Adrenal gland (tissue), 12 donors: Measurements from ENCODE around the gene SEPTIN10. TPM values are rescaled to one million over a fixed set of nuclear protein-coding genes. Genes with fewer than 3 reads are reported as not detected.
A peak's percentile ranks its signal among the peaks of the same experiment; 100 is the strongest.

Experiments used
- DNase-seq, 7 donors: peaks; one replicate each; pipeline ENCODE4 v3.0.0-alpha.2; 2019 to 2020
- H3K27ac ChIP-seq, 5 donors: fragments of 200-600 bp; sonication (generic) in 4 of 5; 1 replicate in 3 of 5; 2 replicates in 2 of 5; pipeline versions ENCODE4 v1.5.1 to v1.8.0; 2016 to 2020; ENCODE audit warnings: mild to moderate bottlenecking in 1 of 5
- H3K27me3 ChIP-seq: fragments of 200-600 bp; 2 replicates; pipeline ENCODE4 v1.8.0; 2021
- H3K36me3 ChIP-seq, 2 donors: fragments of 200-600 bp; replicated peaks in 1 of 2; 1 replicate in 1 of 2; 2 replicates in 1 of 2; pipeline versions ENCODE4 v1.5.1 to v1.8.0; 2018 to 2022
- H3K4me1 ChIP-seq, 2 donors: fragments of 200-600 bp; replicated peaks in 1 of 2; 1 replicate in 1 of 2; 2 replicates in 1 of 2; pipeline versions ENCODE4 v1.5.1 to v1.8.0; 2018 to 2021
- H3K4me3 ChIP-seq, 4 donors: fragments of 200-600 bp; sonication (generic) in 3 of 4; one replicate each; pipeline ENCODE4 v1.5.1; 2016 to 2018
- H3K9me3 ChIP-seq, 3 donors: fragments of 200-600 bp; sonication (generic) in 1 of 3; replicated peaks in 1 of 3; 1 replicate in 2 of 3; 2 replicates in 1 of 3; pipeline versions ENCODE4 v1.5.1 to v1.8.0; 2016 to 2021
- CTCF ChIP-seq, 6 experiments: fragments of 450-650 bp in 4 of 6; fragments of 200-600 bp in 2 of 6; sonication (generic) in 1 of 6; IDR thresholded peaks; 1 replicate in 5 of 6; 2 replicates in 1 of 6; pipeline versions ENCODE4 v1.5.1 to v1.8.0; 2016 to 2021; ENCODE audit warnings: antibody characterized with exemption in 6 of 6, mild to moderate bottlenecking in 2 of 6, moderate library complexity in 1 of 6
- POLR2A ChIP-seq, 2 donors: fragments of 450-650 bp; IDR thresholded peaks; one replicate each; pipeline ENCODE4 v1.6.1; 2017; ENCODE audit warnings: antibody characterized with exemption in 2 of 2, mild to moderate bottlenecking in 2 of 2, moderate library complexity in 1 of 2
- WGBS, 4 donors: extraction: QIAGEN DNeasy Blood & Tissue Kit in 2 of 4; methylation state at CpG; one replicate each; pipeline versions ENCODE4 v1.1.5 to v1.1.7; 2013 to 2017; 5-methylcytosine and 5-hydroxymethylcytosine counted together
- intact Hi-C, 2 donors: fragments of 100-400 bp; cut with DNase I; formaldehyde crosslinking; loops; one replicate each; pipeline versions ENCODE4 v1.14.1 to v1.15.0; 2022 to 2023
- polyA plus RNA-seq, 3 donors: library from polyadenylated mRNA; stranded (reverse); fragments of 200-250 nt in 2 of 3; fragments of 350-450 nt in 1 of 3; fragmentation: Illumina TruSeq in 1 of 3; extraction: RNeasy Lipid Tissue Mini Kit (QIAGEN cat#74804) in 1 of 3; gene quantifications; one replicate each; pipeline ENCODE4 v1.2.3, GENCODE V29; 2013 to 2014
- total RNA-seq, 9 donors: library from RNA; depleted of rRNA in 4 of 9; stranded (reverse); fragments of >200 nt in 4 of 9; fragments of 120-200 nt in 1 of 9; fragmentation: NEBNext Ultra II Directional in 1 of 9; extraction: Animal tissue kit (Norgen Biotek cat#: 25700) in 1 of 9; gene quantifications; one replicate each; pipeline versions ENCODE4 v1.1.0 to v1.2.4, GENCODE V29; 2013 to 2023
- donor health status: healthy with polysubstance abuse.
- donor health status: Bipolar disorder and iron deficiency.
- donor health status: DM: yes; HTN: yes; CAD: no.
- donor health status: DM: no; HTN: no; CAD: no.
- donor health status: DM: no; HTN: no; CAD: no.
- donor health status: DM: yes; HTN: yes; CAD: no.

The SEPTIN10 gene
- total and polyA plus RNA-seq, 12 donors = 18.1 to 91.3 (median 44.8) TPM

- no peak for DNase-seq
- 92 to 99% (median 95%) methylated on average over 7 to 8 of the region's 8 CpGs for WGBS, 4 donors
- TF ChIP-seq CTCF (IDR thresholded peaks at IDR 0.05) (no peak), POLR2A (IDR thresholded peaks at IDR 0.05) (no peak)
These were observed 112.9 kb downstream of the SEPTIN10 start for GRCh38 chr2:109500910-109501309.

GRCh38 chr2:109499566-109499965 is 114.2 kb downstream of the SEPTIN10 start:
- WGBS, 4 donors = 62 to 95% (median 76%) methylated on average over 3 to 5 of the region's 5 CpGs
- H3K27ac ChIP-seq = no peak overlapping the region
- TF ChIP-seq CTCF (IDR thresholded peaks at IDR 0.05) (no peak), POLR2A (IDR thresholded peaks at IDR 0.05) (no peak)
- H3K9me3 ChIP-seq = no peaks in the 10 kb centered on the region
- no peak overlapping the region for H3K4me3 ChIP-seq
- no peaks in the 10 kb centered on the region for H3K4me1 ChIP-seq
- intact Hi-C loops = no loop called here
- H3K27me3 ChIP-seq = no peaks in the 10 kb centered on the region
- no peaks in the 10 kb centered on the region for H3K36me3 ChIP-seq
- DNase-seq = no peak

More at GRCh38 chr2:109500910-109501309, 112.9 kb downstream of the SEPTIN10 start:
- no peaks in the 10 kb centered on the region for H3K27me3 ChIP-seq
- intact Hi-C loops = no loop called here
- no peak overlapping the region for H3K4me3 ChIP-seq
- H3K9me3 ChIP-seq = no peaks in the 10 kb centered on the region
- no peak overlapping the region for H3K27ac ChIP-seq
- H3K36me3 ChIP-seq = no peaks in the 10 kb centered on the region
- H3K4me1 ChIP-seq = no peaks in the 10 kb centered on the region

GRCh38 chr2:109498906-109499305 is 114.9 kb downstream of the SEPTIN10 start:
- no peak for DNase-seq
- intact Hi-C loops = no loop called here
- Histone ChIP-seq H3K36me3 (no peaks in the 10 kb centered on the region), H3K27ac (no peak overlapping the region), H3K4me1 (no peaks in the 10 kb centered on the region), H3K9me3 (no peaks in the 10 kb centered on the region), H3K4me3 (no peak overlapping the region), H3K27me3 (no peaks in the 10 kb centered on the region)
- 90 to 98% (median 94%) methylated on average over 7 to 15 of the region's 15 CpGs for WGBS, 4 donors
- TF ChIP-seq POLR2A (IDR thresholded peaks at IDR 0.05) = no peak
- no peak for TF ChIP-seq CTCF (IDR thresholded peaks at IDR 0.05)

- DNase-seq = no peak
- Histone ChIP-seq H3K27me3 (no peaks in the 10 kb centered on the region), H3K36me3 (no peaks in the 10 kb centered on the region), H3K9me3 (no peaks in the 10 kb centered on the region), H3K27ac (peak overlapping the region in 1 of 5 donors; percentile 40), H3K4me3 (no peak overlapping the region), H3K4me1 (no peaks in the 10 kb centered on the region)
- intact Hi-C loops = no loop called here
- WGBS, 4 donors = 70 to 80% (median 74%) methylated on average over 15 to 19 of the region's 19 CpGs
- no peak for TF ChIP-seq CTCF (IDR thresholded peaks at IDR 0.05)
- TF ChIP-seq POLR2A (IDR thresholded peaks at IDR 0.05) = no peak
These were observed 115.6 kb downstream of the SEPTIN10 start for GRCh38 chr2:109497911-109498870.
